ENCODE results near the gene ASXL3.

The ASXL3 gene

DNA sequence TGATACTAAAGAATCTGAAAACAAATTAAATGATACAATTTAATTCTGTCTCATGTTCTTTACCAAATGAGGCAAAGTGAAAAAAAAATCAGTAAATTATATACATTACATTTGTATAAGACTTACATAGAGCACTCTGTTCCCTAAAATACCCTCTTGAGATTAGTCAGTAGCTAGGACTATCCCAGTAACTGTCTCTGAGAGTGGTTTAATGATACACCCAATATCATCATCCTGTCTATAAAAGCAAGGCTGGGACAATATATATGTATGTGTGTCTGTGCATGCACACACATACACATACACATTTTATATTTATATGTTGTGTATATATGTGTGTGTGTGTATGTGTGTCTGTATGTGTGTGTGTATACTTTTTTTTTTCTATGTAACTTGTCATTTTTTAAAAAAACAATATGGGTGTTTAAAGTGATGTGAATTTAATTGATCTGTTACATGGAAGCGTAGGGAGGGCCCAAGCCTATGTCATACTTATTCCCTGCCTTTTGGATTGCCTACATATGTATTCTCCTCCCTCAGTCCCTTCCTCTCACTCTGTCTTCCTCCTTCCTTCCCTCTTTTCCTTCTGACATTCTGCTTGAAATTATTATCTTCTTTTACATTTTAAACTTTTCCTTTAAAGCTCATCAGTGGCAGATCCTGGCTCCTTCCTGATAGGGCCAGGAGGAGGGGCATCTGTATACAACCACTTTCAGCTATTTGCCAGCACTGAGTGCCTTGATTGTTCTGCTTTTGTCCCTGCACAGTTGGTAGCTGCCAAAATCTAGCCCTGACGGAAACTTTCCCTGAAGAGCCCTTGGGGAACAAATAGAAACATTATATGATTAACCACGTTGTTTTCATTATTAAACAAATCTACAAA, 6.8 kb downstream of the ASXL3 start:
- DNase-seq: no peak

DNA sequence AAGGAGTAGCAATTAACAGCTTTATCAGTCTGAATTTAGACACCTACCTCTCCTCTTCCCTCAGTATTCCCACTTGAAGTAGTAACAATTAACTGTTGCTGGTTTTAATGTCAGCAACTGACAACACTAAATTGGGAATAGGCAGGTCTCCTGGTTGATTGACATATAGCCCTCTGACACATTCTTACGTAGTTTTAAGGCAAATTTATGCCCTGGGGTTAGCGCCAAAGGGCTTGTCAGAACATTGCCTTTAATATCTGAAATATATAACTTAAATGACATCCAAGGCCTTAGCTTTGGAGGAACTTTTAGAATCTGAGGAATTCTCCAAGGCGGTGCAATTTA, 7.4 kb downstream of the ASXL3 start:
- DNase-seq: no peak

DNA sequence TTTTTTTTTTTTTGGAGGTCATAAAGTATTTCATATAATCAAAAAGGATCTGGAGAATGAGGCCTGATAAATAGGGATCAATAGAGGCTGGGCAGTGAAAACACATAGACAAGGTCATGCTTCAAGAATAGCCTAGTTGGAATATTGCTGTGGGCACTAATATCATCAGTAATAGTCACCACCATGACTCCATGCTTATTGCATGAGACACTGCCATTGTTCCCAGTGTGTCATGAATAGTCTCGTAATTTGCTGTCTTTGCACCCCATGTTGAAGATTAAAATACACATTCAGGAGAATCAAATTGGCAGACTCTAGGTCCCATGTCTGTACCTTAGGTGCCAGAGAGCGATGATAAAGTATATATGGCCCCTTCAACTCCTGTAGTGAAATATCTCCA, 10.3 kb downstream of the ASXL3 start:
- DNase-seq: no peak

DNA sequence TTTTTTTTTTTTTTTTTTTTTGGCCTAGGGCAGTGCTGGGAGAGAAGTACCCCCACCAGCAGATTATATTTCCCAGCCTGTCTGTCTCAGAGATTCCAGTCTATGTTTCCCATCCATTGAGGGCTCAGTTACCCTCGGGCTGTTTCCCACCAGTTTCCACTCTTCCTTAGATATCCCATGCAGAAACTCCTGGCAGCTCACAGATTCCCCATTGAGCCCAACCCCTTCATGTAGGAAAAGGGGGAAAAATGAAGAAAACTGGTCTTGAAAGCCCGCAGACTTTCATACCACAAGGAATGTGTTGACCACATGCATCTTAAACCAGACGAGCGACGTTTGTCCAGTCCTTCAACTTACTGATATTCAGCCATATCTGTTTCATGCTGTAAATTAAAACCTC, 15.2 kb downstream of the ASXL3 start:
- no peak for DNase-seq

DNA sequence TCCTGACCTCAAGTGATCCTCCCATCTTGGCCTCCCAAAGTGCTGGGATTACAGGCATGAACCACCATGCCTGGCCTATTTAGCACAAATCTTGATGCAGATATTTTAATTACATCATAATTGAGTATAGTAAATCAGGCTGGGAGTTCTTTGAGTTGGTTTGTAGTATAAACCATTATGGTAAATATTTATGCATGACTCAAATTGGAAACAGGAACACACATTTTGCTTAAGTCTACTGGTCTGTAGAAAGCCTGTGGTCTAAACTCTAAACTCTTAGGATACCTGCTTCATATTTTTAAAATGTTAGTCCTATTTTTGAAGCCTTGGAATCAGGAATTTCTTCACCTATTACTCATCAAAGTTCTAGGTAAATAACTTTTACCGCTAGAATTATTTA, 16.8 kb downstream of the ASXL3 start:
- no peak for DNase-seq

DNA sequence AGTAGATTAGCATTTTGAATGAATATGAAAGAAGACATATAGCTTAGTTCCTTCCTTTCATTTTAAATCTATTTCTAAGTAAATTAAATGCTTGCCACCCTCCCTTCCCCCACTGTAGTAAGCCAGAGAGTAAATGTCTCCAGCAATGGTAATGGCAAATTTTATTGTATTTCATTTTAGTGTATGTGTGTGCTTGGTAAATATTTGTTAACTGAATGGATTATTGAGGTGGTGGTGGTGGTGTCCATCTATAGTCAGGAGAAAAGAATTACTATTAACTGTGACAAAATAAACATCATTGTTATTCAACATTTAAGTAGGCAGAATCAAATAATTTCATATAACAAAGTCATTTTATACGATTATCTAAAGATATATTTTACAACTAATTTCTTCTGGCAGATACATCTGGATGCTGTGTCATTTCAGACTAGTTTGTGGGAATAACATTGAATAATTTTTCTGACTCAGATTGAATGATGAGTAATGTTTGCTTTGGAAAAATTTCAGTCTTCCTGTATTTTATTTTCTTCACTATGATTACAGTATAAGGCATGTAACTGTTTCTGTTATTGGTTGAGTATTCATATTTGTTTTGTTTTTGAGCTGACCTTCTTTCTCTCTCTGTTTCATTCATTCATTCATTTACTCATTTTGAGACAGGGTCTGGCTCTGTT, 18.3 kb downstream of the ASXL3 start:
- no peak for DNase-seq

DNA sequence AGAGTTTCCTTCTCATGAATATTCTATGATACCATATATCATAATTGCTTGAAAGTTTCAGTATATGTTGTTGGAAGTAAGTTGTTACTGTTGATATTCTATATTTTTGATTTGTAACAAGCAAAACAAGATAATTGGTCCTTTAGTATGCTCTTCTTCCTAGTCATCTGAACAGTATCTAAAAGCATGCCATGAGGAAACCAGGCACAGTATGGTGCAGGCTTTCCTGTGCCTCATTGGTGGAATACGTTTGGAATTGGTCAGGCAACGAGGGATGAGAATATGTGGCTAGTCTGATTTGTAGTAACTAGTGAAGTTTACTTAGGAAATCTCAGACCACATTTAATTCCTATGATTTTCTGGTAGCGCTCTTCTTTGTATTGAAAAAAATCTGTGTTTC, 22.8 kb downstream of the ASXL3 start:
- DNase-seq: no peak

DNA sequence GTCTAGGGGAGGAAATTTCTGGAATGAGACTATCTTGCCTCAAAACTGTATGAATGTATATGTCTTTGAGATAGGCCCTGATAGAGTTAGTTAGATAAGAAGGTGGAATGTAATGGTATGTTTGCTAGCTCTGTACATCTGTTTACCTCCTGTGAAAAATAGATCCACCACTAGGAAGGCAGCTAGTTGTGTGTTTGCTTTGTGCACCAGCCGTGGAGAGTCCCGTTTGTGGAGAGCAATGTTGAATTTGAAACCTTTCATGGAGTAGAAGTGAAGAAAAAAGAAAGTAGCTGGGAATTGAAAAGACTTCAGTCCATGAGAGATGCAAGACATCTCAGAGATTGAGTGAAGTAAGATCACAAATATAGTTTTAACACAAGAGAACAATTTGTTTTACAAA, 25.4 kb downstream of the ASXL3 start:
- DNase-seq: no peak

DNA sequence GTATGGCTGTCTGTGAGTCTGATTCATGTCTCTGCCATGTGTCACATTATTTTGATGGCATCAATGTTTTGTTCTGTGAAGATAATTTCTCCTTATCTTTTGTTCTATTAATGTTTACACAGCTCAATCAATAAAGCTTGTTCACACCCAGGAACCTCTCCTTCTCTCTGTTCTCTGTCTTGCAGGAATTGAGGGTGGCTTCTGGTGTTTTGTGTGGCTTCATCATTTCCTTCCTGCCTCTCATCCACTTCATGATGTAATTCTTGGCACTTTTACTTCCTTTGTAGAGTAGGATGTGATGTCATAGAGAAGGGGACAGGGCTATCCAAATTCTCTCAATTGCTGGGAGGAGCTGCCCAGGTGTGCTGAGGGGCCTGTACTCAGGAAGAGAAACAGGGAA, 27.2 kb downstream of the ASXL3 start:
- no peak for DNase-seq

DNA sequence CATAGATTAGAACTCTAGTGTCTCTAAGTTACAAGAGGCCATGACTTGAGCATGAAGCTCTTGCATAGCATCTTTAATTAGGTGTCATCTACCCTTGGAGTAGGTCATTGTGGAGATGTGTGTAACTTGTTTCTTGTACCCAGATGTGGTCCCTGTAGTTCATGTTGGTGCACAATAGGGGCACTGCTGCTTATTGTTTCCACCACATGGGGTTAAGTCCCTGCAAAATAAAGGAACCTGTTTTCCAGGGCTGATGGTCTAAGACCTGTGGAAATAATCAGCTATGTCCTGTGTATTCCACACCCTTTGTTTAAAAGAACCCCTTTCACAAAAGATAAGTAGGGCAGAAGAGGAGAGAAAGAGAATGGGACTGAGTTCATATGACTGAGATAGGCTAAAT, 28.6 kb downstream of the ASXL3 start:
- no peak for DNase-seq

DNA sequence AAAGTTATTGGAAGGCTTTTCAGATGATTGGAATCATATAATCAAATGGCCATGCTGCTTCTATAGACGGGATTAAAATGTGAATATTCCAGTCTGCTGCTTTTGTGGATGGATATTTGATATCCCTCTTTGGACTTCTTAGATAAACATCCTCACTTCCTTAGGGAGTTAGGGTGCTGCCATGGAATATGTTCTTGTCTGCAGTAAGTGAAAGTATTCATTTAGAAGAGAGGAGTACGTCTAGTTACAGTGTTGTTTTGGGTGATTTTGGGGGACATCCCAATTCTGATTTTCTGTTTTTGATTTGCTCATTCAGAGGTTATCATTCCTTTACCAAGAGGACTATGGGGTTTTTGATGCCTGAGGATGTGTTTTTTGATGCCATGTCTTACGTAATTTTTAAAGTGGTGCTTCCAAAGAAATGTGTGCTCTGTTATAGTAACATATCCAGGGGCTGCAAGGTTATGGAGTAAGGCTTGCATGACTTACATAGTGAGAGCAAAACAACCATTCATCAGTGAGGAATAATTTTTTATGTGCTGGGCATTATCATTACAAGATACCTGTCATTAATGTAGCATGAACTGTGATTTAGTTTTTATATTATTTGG, 33.6 kb downstream of the ASXL3 start:
- DNase-seq: no peak

DNA sequence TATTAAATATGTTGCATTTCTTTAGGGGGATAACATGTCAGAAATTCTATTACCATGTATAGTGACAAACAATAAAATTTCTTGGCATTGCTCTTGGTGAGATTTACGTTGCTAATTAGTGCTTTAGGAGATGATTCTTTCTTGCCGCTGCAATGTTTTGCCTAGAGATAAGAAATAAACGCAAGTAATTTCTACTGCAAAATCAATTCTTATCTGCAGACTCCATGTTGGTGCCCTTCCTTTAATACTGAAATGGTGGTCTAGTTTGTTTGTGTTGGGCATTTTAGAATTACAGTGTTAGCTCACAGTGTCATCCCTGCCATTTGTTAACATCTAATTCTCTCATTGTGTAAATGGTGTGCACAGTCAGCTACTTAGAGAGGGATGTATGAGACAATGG, 34.6 kb downstream of the ASXL3 start:
- no peak for DNase-seq

DNA sequence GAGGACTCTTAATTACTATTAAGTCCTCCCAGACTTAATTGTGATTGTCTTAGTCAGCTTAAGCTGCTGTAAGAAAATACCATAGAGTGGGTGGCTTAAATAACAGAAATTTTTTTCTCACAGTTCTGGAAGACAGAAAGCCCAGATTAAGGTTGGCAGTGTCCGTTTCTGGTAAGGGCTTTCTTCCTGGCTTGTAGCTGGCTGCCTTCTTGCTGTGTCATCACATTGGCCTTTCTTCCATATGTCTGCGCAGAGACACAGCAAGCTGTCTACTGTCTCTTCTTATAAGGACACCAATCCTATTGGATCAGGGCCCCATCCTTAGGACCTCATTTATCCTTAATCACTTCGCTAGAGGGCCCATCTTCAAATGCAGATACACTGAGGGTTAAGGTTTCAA, 38.5 kb downstream of the ASXL3 start:
- no peak for DNase-seq

DNA sequence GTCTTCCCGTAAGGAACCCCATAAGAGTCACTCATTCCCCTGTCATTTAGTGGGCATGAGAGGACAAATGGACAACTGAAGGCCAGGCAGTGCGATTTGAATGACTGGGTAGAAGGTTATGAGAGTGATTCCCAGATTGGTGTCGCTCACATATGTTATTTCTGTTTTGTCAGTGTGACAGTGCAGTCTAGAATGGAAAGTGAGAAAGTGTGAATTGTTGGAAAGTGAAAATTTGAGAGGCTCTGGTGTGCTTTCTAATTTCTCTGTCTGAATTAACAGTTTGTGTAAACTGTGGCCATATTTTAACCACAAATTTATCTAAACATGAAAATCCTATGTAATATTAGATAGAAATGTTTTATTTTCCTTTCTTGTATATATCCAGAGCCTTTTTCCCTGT, 49.1 kb downstream of the ASXL3 start:
- no peak for DNase-seq

DNA sequence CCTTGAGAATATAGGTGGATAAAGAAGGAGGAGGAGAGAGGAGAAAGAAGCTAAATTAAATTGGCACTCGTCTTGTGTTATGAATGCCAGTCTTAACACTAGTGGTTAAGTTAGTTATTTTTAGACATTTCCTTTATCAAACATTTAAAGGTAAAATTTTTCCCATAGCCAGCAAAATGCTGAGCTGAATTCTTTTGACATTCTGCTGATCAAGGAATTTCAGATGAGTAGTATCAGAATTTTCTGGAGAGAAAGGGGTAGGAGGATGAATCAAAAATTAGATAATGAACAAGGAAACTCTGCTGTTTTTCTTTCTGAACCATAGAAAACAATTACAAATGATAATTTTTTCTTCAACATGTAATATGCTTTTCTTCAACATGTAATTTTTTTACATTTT, 52.5 kb downstream of the ASXL3 start:
- DNase-seq: no peak

DNA sequence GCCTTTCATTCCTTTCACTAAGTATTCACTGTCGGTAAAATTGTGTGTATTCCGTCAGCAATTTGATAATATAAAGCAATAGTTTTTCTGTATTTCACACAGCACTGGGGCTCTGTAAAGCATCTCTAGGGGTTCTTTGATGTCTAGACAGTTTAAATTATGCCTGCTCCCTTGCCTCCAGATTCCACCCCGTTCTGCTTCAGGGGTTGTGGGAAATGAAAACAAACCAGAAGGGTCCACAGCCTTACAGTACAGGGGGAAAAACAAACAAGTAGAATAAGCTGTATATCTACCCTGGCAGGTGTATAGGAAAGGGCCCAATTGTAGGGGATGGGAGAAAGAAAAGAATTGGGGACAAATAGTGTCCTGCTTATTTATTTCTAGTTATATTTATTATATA, 63.1 kb downstream of the ASXL3 start:
- no peak for DNase-seq

DNA sequence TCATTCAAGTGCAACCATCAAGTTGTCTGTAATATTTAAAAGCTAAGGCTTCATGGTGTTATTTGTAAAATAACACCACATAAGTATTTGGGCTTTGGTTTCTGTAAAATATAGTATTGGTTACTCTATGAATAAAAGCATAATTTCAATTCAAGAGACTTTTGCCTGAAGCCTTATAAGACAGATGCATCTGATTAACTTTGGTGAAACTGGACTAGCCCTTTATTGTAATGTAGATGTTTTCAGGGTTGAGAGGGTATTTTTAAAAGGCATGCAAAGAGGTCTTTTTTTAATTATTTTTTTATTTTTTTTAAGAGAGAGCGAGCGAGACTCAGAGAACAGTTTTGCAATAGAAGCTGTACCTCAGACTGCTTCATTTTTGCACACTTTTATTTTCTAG, 66.5 kb downstream of the ASXL3 start:
- DNase-seq: no peak

DNA sequence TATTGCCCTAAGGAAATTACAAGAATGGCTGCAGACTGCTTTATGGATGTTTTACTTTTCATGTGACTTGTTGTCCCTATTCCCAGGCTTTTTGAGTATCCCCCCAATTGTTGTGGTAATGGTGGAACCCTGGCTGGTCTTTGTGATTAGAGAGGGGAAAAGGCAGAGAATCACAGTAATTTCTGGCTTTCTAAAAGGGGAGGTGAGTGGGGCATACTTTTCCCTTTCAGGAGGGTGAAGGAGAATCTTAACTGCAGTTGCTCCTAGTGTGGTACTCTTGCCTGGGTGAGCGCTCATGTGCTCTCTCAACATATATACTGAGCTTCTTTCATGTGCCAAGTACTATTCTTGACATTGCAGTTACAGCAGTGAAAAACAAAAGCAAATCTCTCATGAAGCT, 69.3 kb downstream of the ASXL3 start:
- DNase-seq: no peak

DNA sequence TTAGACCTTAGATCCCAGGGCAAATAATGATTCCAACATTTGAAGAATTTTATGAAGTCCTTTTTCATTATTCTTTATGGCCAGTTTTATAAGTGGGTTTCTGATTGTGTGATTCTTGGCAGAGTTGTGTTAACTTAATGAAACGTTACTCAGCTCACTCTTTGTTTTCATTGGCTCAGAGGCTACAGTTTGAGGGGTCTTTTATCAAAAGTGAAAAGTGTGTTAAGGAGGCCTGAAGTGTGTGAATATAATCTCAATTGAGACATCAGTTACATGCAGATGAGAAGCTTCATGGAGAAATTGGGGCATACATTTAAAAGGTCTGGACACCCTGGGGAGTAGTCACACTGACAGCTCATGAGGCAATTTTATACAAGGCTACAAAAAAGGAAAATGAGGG, 74.6 kb downstream of the ASXL3 start:
- DNase-seq: no peak

DNA sequence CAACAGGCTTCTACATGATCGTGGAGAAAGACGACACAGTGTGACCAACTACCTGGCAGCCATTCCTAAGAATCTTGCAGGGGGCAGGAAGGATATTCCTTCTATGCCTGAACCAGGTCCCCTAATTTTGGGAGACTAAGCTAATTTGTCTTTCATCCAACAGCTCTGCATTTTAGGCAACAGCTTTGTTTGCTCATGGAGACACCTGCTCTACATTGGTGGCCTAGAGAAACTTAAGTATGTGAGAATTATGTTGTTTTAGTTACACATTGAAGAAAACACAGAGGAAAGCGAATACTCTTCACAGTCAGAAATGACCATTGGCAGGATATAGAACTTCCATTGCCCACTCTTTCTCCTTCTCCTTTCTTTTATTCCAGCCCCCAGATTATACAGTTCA, 75.2 kb downstream of the ASXL3 start:
- DNase-seq: no peak

DNA sequence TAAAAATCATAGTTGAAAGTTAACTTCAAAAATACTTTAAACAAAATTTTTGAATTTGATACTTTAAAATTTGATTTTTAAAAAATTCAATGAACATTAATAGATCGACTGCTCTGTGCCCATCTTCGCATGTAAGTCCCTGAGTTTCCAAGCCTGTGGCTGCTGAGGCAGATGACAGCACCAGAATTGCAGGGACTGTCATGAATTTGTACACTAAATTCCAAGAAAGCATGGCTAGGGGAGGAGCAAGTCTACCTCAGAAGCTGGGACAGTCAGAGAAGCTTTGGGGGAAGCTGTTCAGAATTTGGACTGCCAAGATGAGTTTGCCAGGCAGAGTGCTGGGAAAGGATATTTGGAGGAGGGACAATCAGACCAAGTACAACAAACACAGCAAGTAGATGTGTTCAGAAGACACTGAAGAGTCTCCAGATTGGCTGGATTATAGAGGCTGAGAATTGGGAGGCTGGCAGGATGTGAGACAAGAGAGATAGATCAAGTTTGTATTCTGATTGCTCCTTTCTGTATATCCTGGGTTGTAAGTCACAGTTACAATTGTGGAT, 79.0 kb downstream of the ASXL3 start:
- DNase-seq: no peak

DNA sequence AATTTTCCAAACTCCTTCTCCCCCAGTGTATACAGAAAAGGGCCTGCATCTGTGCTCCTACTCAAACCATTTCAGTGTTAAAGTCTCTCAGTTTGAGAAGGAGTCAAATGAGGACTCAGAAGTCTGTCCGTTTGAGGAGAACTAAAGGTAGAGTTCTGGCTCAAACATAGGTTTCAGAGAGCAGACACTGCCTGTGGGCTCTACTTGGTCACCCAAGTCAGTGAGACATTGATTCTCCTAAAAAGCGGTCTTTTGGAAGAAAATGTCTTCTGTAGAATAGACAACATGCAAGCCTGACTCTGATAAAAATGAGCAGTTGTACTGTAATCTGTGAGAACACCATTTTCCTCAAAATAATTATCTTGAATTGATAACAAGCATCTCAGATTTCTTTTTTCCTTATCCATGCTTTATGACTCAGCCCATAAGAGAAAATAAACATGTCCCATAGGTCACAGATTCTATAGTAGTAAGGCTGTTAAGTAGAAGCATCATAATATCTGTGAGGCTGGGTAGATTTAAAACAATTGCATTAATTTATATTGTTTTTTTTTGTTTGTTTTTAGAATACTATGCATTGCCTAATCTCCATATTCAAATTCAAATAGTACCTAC, 82.8 kb downstream of the ASXL3 start:
- no peak for DNase-seq

DNA sequence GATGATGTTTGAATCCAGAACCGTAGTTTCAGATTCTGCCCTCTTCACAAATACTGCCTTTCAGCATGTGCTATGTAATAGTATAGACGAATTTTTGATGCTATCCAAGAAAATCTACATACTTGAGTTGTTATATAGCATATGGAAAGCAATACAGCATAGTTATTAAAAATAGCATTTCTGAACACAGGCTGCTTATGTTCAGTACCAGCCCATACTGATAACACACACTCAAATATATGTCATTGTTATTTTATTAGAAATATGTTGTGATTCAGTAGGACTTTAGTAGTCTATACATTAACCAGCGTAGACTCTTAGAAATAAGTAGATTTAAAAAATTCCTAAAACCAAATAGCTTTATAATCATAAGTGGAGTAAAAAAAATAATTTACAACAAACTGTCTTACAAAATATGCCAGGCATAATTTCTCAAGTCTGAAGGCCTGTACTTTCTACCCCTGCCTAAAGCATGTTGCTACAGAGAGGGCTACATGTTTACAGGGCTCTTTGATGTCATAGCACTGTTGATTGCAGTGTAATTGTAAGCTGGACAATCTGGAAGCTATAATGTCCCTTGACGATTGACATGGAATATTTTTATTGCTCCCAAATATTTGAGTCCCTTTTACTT, 86.3 kb downstream of the ASXL3 start:
- no peak for DNase-seq
